ENCODE results near the gene SERP1.

SERP1 gene

DNA sequence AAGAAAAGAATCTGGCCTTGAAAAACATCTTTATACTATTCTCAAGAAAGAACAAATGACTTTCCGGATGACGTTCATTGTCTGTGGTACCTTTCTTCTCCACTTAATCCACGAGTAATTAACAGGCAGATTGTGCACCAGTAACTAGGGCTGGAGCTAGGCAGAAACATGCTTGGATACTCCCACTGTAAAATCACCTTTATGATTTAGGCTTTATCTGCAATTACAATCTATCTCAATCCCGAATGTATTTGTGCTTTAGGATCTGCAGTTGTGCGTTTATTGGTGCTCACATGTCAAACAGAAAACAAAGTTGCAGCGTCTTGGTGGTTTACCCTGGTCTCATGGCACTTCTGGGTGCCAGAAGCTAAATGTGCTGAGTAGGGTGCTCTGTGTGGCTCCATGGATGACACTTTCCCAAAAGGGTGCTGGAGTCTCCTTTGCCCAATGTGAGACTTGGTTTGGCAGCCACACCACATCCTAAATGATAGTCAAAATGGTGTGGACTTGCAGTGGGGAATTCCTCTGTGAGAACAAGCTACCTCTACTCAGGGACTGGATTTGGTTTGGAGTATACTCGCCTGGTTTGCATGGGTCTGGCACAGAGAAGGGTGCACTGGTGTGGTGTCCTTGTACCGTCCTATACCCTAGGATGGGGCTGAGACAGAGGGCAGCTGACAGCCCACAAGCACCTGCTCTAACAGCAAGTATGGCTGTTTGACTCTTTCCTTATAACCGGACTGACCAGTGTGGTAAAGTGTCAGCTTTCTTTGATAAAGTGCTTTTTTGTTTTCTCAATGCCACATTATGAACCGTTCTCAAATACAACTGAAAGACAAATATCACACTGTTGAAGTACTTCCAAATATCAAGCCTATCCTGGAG is 7.7 kb downstream of the SERP1 start:
- H3K27ac ChIP-seq (ENCODE audit: low read depth, low read length), result no peak overlapping the region
- H3K36me3 ChIP-seq (ENCODE audit: insufficient read depth, low read length), result peaks cover 27% of the 10 kb centered on the region
- H3K9me3 ChIP-seq (ENCODE audit: insufficient read depth, low read depth, low read length), result no peaks in the 10 kb centered on the region
- H3K4me1 ChIP-seq (ENCODE audit: insufficient read depth, low read length), result no peaks in the 10 kb centered on the region
- H3K27me3 ChIP-seq (ENCODE audit: insufficient read depth, low read length), result no peaks in the 10 kb centered on the region
- no peak overlapping the region for H3K9ac ChIP-seq (ENCODE audit: low read depth, low read length)
- H3K4me3 ChIP-seq (ENCODE audit: low read length), result no peak overlapping the region
- 90% methylated on average over 9 of the region's 10 CpGs for WGBS

DNA sequence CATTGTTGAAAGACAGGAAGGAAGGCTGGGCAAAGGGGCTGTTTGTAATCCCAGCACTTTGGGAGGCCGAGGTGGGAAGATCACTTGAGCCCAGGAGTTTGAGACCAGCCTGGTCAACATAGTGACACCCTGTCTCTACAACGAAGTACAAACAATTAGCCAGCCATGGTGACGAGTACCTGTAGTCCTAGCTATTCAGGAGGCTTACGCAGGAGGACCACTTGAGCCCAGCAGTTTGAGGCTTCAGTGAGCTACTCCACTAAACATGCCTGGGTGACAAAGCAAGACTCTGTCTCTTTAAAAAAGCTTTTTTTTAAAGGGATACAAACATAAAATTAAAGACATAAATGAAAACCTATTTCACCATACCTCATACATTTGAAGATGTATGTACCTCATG is 11.1 kb downstream of the SERP1 start:
- Histone ChIP-seq H3K9me3 (ENCODE audit: insufficient read depth, low read depth, low read length) (no peaks in the 10 kb centered on the region), H3K27me3 (ENCODE audit: insufficient read depth, low read length) (no peaks in the 10 kb centered on the region), H3K36me3 (ENCODE audit: insufficient read depth, low read length) (no peaks in the 10 kb centered on the region), H3K27ac (ENCODE audit: low read depth, low read length) (no peak overlapping the region), H3K9ac (ENCODE audit: low read depth, low read length) (no peak overlapping the region), H3K4me3 (ENCODE audit: low read length) (no peak overlapping the region), H3K4me1 (ENCODE audit: insufficient read depth, low read length) (no peaks in the 10 kb centered on the region)
- WGBS, result 60% methylated on average over 4 of the region's 4 CpGs

DNA sequence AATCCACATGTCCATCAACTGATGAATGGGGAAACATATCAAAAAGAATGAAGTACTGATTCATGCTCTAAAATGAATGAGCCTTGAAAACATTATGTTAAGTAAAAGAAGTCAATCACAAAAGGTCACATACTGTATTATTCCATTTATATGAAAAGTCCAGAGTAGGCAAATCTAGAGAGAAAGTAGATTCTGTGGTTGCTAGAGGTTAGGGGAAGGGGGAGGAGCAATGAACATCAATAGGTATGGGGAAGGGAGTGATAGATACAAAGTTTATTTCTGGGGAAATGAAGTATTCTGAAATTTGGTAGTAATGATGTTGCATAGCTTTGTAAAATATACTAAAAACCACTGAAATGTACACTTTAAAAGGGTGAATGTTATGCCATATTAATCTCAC is 14.5 kb downstream of the SERP1 start:
- no peak overlapping the region for H3K9ac ChIP-seq (ENCODE audit: low read depth, low read length)
- H3K4me3 ChIP-seq (ENCODE audit: low read length), result no peak overlapping the region
- H3K27ac ChIP-seq (ENCODE audit: low read depth, low read length), result no peak overlapping the region
- H3K9me3 ChIP-seq (ENCODE audit: insufficient read depth, low read depth, low read length), result no peaks in the 10 kb centered on the region
- no peaks in the 10 kb centered on the region for H3K36me3 ChIP-seq (ENCODE audit: insufficient read depth, low read length)
- peaks cover 18% of the 10 kb centered on the region for H3K4me1 ChIP-seq (ENCODE audit: insufficient read depth, low read length)
- H3K27me3 ChIP-seq (ENCODE audit: insufficient read depth, low read length), result no peaks in the 10 kb centered on the region

DNA sequence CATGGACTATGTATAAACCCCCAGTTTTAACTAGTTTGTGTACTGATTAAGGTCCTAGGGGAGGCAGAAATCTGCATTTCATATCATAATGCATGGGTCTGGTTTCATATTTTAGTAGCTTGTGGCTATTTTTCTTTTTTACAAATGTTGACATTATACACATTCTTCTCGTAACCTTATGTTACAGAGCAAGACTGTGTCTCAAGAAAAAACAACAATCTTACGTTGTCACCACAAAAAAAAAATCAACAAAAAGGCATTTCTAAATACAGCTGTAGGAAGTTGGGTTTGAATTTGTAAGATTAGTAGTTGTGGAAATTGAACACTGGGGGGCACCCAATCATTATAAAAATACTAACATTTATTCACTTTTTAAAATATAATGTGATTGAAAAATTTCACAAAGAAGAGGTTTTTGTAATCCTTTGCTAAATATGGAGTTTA is 17.9 kb downstream of the SERP1 start:
- Histone ChIP-seq H3K27me3 (ENCODE audit: insufficient read depth, low read length) (no peaks in the 10 kb centered on the region), H3K9ac (ENCODE audit: low read depth, low read length) (no peak overlapping the region), H3K4me3 (ENCODE audit: low read length) (peak overlapping the region; percentile 30), H3K36me3 (ENCODE audit: insufficient read depth, low read length) (no peaks in the 10 kb centered on the region), H3K27ac (ENCODE audit: low read depth, low read length) (peak overlapping the region; percentile 68; the same call in 1 of the 2 replicates), H3K4me1 (ENCODE audit: insufficient read depth, low read length) (peaks cover 18% of the 10 kb centered on the region), H3K9me3 (ENCODE audit: insufficient read depth, low read depth, low read length) (no peaks in the 10 kb centered on the region)
- WGBS, result no CpG with 5 or more reads among the region's 2 CpGs

DNA sequence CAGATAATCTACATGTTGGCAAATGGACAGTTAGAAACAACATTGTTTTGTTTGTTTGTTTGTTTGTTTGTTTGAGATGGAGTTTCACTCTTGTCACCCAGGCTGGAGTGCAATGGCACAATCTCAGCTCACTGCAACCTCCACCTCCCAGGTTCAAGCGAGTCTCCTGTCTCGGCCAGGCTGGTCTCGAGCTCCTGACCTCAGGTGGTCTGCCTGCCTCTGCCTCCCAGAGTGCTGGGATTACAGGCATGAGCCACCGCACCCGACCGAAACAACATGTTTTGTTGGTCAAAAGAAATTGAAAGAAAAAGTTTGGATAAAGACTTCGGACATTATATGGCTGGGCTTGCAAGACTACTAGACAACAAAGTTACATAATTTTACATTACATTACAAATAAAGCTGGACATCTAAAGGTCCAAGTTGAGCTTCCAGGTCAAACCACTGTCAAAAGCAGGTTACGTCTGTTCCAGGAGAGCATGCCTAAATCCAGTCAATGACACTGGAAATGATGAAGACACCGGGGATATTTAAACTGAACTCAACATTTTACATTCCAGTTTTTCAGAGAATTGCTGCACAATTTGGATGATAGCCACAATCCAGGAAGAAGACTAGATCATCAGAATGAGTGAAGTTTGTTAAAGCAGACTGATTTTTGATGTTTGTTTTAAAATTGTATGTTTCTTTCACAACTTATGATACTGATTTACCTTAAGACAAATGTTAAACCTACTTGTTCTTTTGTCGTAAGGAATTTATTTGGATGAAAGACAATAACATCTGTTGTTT is 18.6 kb downstream of the SERP1 start:
- peak overlapping the region; percentile 30; the same call in 1 of the 2 replicates for H3K4me3 ChIP-seq (ENCODE audit: low read length)
- peaks cover 18% of the 10 kb centered on the region for H3K4me1 ChIP-seq (ENCODE audit: insufficient read depth, low read length)
- H3K9ac ChIP-seq (ENCODE audit: low read depth, low read length), result peak overlapping the region; percentile 8; the same call in 1 of the 2 replicates
- H3K27ac ChIP-seq (ENCODE audit: low read depth, low read length), result peak overlapping the region; percentile 68; the same call in 1 of the 2 replicates
- WGBS, result 68% methylated on average over 10 of the region's 10 CpGs
- no peaks in the 10 kb centered on the region for H3K36me3 ChIP-seq (ENCODE audit: insufficient read depth, low read length)
- H3K27me3 ChIP-seq (ENCODE audit: insufficient read depth, low read length), result no peaks in the 10 kb centered on the region
- no peaks in the 10 kb centered on the region for H3K9me3 ChIP-seq (ENCODE audit: insufficient read depth, low read depth, low read length)

DNA sequence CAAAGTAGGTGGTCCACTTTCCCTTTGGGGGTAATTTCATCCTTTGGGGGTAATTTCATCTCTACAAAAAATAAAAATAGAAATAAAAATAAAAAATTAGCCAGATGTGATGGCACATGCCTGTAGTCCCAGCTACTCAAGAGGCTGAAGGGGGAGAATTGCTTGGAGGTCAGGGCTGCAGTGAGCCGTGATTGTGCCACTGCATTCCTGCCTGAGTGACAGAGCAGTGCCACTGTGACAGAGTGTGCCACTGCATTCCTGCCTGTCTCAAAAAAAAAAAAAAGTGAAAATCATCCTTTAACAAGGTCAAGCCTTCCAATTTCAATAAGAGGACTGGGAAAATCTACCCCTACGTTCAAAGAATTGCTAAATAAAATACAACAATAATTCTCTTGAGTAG is 22.8 kb downstream of the SERP1 start:
- Histone ChIP-seq H3K9ac (ENCODE audit: low read depth, low read length) (no peak overlapping the region), H3K27me3 (ENCODE audit: insufficient read depth, low read length) (no peaks in the 10 kb centered on the region), H3K36me3 (ENCODE audit: insufficient read depth, low read length) (no peaks in the 10 kb centered on the region), H3K4me1 (ENCODE audit: insufficient read depth, low read length) (peaks cover 14% of the 10 kb centered on the region), H3K9me3 (ENCODE audit: insufficient read depth, low read depth, low read length) (0 out of 2 replicates have a peak, but pooled peaks cover under 1% of the 10 kb centered on the region), H3K4me3 (ENCODE audit: low read length) (no peak overlapping the region), H3K27ac (ENCODE audit: low read depth, low read length) (no peak overlapping the region)
- 90% methylated on average over 2 of the region's 2 CpGs for WGBS

DNA sequence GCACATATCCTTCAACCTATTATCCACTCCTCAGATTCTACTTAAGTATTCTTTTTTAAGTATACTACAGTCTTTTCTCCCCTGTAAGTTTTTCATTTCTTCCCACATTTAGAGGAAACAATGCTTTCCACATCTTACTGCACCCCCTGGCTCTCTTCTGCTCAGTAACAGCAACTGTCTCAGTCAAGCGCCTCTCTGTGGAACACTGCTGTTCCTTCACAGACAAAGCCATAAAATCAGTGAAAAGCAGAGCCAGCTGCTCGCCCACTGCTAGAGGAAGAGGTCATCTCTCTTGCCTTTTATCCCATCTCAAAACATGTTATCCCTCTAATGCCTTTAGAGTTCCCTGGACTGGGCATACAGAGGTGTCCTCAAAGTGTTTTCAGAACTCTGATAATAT is 24.8 kb downstream of the SERP1 start:
- Histone ChIP-seq H3K9me3 (ENCODE audit: insufficient read depth, low read depth, low read length) (peaks cover 7% of the 10 kb centered on the region; the same call in 1 of the 2 replicates), H3K27me3 (ENCODE audit: insufficient read depth, low read length) (no peaks in the 10 kb centered on the region), H3K27ac (ENCODE audit: low read depth, low read length) (no peak overlapping the region), H3K9ac (ENCODE audit: low read depth, low read length) (no peak overlapping the region), H3K4me1 (ENCODE audit: insufficient read depth, low read length) (no peaks in the 10 kb centered on the region), H3K36me3 (ENCODE audit: insufficient read depth, low read length) (no peaks in the 10 kb centered on the region), H3K4me3 (ENCODE audit: low read length) (no peak overlapping the region)
- 69% methylated on average over 2 of the region's 2 CpGs for WGBS

DNA sequence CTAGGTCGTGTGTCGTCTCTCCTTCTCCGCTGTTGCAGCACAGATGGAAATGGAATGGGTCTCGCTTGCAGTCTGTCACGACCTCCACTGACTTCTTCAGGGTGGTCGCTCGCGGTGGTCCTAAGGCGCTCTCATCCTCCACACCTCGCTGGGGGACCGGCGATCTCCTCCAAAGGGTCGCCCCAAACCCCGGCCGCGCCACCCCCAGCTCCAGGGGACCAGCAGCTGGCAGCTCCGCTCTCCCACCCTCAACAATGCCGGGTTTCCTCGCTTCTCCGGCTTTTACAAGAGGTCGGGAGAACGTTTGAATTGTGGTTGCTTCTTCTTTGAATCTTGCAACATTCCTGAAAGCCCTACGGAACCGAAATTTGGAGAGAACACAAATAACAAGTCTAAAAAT is 25.9 kb downstream of the SERP1 start:
- WGBS, result 95% methylated on average over 24 of the region's 24 CpGs
- H3K9me3 ChIP-seq (ENCODE audit: insufficient read depth, low read depth, low read length), result peaks cover 7% of the 10 kb centered on the region; the same call in 1 of the 2 replicates

DNA sequence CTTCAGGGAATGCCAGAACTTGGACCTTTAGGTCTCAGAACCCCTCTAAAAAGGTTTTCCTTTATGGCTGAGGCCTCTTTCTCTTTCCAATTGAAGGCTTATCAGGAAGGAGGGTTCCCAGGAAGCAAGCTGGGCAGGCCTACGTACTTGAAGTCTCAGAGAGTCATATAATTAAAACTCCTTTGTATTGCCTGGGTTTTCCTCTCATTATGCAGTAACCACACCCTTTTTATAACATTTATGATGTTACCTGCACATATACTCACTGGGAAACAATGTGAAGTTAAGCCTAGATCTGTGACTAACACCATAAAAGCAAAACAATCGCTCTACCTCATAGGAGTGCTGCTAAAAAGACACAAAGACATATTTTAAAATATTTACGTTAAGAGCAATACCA is 27.3 kb downstream of the SERP1 start:
- Histone ChIP-seq H3K4me3 (ENCODE audit: low read length) (no peak overlapping the region), H3K4me1 (ENCODE audit: insufficient read depth, low read length) (no peaks in the 10 kb centered on the region), H3K9me3 (ENCODE audit: insufficient read depth, low read depth, low read length) (peaks cover 7% of the 10 kb centered on the region; the same call in 1 of the 2 replicates), H3K27ac (ENCODE audit: low read depth, low read length) (no peak overlapping the region), H3K9ac (ENCODE audit: low read depth, low read length) (no peak overlapping the region), H3K36me3 (ENCODE audit: insufficient read depth, low read length) (no peaks in the 10 kb centered on the region), H3K27me3 (ENCODE audit: insufficient read depth, low read length) (no peaks in the 10 kb centered on the region)
- 96% methylated on average over 3 of the region's 3 CpGs for whole genome bisulfite sequencing

More for the DNA sequence above, 25.9 kb downstream of the SERP1 start:
- Histone ChIP-seq H3K27ac (ENCODE audit: low read depth, low read length) (no peak overlapping the region), H3K36me3 (ENCODE audit: insufficient read depth, low read length) (no peaks in the 10 kb centered on the region), H3K4me1 (ENCODE audit: insufficient read depth, low read length) (no peaks in the 10 kb centered on the region), H3K27me3 (ENCODE audit: insufficient read depth, low read length) (no peaks in the 10 kb centered on the region), H3K9ac (ENCODE audit: low read depth, low read length) (no peak overlapping the region), H3K4me3 (ENCODE audit: low read length) (no peak overlapping the region)

DNA sequence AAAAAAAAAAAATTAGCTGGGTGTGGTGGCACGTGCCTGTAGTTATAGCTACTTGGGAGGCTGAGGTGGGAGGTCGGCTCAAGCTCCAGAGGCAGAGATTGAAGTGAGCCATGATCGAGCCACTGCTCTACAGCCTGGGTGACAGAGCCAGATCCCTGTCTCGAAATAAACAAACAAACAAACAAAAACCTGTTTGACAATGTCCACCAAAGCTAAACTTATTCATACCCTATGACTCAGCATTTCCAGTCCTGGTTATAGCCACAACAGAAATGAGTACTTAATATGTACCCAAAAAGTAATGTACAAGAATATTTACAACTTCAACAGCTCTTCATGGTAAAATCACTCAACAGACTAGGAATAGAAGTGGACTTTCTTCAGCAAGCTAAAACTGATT is 31.1 kb downstream of the SERP1 start:
- no peak overlapping the region for H3K27ac ChIP-seq (ENCODE audit: low read depth, low read length)
- no peak overlapping the region for H3K9ac ChIP-seq (ENCODE audit: low read depth, low read length)
- WGBS, result 96% methylated on average over 4 of the region's 4 CpGs
- H3K4me1 ChIP-seq (ENCODE audit: insufficient read depth, low read length), result peaks cover 19% of the 10 kb centered on the region
- no peak overlapping the region for H3K4me3 ChIP-seq (ENCODE audit: low read length)
- H3K27me3 ChIP-seq (ENCODE audit: insufficient read depth, low read length), result no peaks in the 10 kb centered on the region
- H3K9me3 ChIP-seq (ENCODE audit: insufficient read depth, low read depth, low read length), result peaks cover 7% of the 10 kb centered on the region; the same call in 1 of the 2 replicates
- H3K36me3 ChIP-seq (ENCODE audit: insufficient read depth, low read length), result no peaks in the 10 kb centered on the region
